Fibroblast of mammary gland (primary cell): Measurements from ENCODE around the gene ACVR1C.
"Not testable (repeated sequence)": the region's sequence is repeated elsewhere in the genome, so short reads cannot be mapped to it uniquely, and the experiment has no call there.

Experiments used
- DNase-seq: peaks from one replicate; pipeline ENCODE4 v3.0.0-alpha.2; 2010; ENCODE audit warnings: low read depth
- H3K4me3 ChIP-seq: 2 replicates; pipeline ENCODE4 v1.5.1; 2011; ENCODE audit warnings: low read depth, mild to moderate bottlenecking, low read length, moderate library complexity; ENCODE audit not compliant: control insufficient read depth
- TF ChIP-seq, protein P1 (sequence below): conservative IDR thresholded peaks from 2 replicates; pipeline ENCODE4 v1.5.1; 2011; ENCODE audit warnings: low read depth, low read length, inconsistent platforms; ENCODE audit not compliant: control insufficient read depth, insufficient read depth

The ACVR1C gene

DNA sequence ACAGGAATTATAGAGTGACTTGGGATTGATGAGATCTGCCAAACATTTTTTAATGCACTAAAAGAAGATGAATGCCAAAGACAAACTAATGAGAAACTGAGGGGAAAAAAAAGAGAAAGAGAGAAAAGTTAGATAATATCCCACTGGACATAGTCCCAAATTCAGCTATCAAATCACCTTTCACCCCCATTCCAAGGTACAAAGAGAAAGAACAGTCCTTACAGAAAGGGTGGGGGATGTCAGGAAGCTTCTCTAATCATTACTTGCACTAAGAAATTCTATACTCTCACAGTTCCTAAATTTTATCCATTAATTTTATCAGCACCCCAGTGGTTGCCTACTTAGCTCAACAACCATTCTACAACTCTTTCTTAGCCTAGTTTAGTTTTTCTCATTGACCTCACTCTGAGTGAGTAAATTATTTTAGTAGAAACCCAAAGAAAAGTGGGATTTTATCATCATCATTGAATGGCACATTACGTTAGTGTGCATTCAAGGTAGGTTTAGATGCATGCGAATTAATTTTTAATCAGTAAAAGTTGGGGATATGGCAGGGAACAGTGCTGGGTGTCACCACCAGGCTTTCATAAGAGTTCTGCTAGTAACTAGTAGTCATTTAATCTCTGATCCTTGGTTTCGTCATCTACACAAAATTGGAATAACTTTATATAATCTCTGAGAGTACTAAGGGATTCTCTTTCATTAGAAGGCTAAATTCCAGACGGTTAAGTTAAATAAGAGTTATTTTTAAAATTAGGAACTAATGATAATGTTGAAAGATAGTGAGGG is 99.5 kb downstream of the ACVR1C start:
- TF ChIP-seq, protein P1, sequence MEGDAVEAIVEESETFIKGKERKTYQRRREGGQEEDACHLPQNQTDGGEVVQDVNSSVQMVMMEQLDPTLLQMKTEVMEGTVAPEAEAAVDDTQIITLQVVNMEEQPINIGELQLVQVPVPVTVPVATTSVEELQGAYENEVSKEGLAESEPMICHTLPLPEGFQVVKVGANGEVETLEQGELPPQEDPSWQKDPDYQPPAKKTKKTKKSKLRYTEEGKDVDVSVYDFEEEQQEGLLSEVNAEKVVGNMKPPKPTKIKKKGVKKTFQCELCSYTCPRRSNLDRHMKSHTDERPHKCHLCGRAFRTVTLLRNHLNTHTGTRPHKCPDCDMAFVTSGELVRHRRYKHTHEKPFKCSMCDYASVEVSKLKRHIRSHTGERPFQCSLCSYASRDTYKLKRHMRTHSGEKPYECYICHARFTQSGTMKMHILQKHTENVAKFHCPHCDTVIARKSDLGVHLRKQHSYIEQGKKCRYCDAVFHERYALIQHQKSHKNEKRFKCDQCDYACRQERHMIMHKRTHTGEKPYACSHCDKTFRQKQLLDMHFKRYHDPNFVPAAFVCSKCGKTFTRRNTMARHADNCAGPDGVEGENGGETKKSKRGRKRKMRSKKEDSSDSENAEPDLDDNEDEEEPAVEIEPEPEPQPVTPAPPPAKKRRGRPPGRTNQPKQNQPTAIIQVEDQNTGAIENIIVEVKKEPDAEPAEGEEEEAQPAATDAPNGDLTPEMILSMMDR = no peak
- no peak for DNase-seq
- no peak overlapping the region for H3K4me3 ChIP-seq

DNA sequence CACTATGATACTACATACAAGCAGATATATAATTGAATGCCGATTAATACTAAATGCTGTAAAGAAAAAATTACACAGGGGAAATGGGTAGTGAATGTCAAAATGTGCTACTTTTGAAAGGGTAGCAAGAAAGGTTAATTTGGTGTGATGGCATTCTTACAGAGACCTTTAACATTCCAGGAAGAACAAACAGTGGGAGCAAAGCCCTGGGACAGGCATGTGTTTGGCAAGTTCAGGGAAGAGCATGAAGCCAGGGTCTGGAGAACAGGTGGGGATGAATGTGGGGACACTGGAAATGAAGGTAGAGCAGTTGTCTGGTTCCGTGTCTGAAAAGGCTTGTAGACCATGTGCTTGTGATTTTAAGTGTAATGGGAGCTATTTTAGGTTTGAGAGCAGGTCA is 102.6 kb downstream of the ACVR1C start:
- TF ChIP-seq, protein P1 = no peak
- H3K4me3 ChIP-seq = no peak overlapping the region
- no peak for DNase-seq

DNA sequence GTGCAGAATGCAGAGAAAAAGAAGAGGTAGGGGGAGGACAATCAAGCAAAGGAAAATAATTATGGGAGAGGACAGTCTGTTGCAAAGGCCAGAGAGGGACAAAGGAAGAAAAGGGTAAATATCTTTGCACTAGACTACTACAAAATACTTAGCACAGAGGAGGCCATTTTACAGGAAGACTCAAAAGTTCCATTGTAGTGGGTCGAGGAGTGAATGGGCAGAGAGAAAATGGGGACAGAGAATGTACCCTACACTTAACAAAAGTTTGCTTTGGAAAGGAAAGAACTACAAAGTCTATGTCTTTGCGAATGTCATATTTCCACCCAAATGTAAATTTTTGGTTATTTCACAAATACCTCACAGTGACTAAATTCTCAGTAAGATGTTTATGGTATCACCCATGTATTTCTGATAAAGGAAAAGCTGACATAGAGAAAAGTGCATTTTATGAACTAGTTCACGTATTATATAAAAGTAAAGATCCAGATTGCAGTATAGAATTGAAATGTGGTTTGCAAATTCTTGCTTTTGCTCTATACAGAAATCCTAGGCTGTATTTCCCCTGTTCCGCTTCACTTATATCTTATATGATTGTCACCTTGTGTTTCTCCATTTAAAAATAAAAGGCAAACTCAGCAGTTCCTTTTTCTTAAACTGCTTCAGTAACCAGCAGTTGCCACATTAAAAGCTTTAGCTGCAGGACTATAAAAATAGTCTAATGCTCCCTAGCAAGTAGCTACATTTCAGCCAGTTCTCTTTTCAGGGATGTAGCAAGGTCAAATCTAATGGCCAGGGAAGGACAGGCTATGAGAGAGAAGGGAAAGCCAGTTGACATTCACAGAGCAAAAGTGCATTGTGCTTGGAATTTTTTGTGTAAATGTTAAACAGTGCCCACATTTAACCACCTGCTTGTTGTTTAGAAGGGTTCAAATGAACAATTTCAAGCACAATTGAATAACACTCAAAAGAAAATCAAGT is 105.1 kb downstream of the ACVR1C start:
- DNase-seq = no peak
- TF ChIP-seq, protein P1 = no peak
- H3K4me3 ChIP-seq = no peak overlapping the region

- not testable (repeated sequence) for H3K4me3 ChIP-seq, DNase-seq
Observed at GRCh38 chr2:157514966-157515365, 113.7 kb downstream of the ACVR1C start.

DNA sequence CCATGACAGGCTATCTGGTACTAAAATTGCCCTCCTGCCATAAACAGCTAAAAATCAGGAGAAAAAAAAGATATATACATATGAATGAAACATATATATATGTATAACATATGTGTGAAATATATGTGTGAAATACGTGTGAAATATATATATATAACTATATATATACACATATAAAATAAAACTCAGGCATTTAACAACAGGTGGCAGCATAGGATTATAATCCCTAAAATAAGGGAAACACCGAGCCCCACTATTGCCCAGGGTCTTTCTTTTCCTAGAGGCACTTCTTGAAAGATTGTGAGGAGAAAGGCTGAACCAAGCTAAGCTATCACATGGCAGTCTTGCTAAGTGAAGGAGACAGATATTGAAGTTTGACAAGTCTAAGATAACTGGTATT is 118.9 kb downstream of the ACVR1C start:
- no peak for DNase-seq
- TF ChIP-seq, protein P1 = no peak
- no peak overlapping the region for H3K4me3 ChIP-seq

GRCh38 chr2:157508676-157509075 is 120.0 kb downstream of the ACVR1C start:
- DNase-seq = no peak
- no peak overlapping the region for H3K4me3 ChIP-seq
- TF ChIP-seq, protein P1 = no peak

- TF ChIP-seq, protein P1 = no peak
- no peak for DNase-seq
- H3K4me3 ChIP-seq = no peak overlapping the region
Observed at GRCh38 chr2:157506586-157506985, 122.1 kb downstream of the ACVR1C start.
